OCI-LY3 (cell line): ENCODE measurements around the gene NTNG1.

Source experiments
- H2AFZ ChIP-seq: fragments of 200-600, 300-600 bp; shearing (Covaris generic); 2 replicates; pipeline ENCODE4 v1.6.0; 2014; ENCODE audit warnings: antibody characterized with exemption, low read depth, low read length
- H3K27ac ChIP-seq: fragments of 200-600, 300-600 bp; sonication (generic); 2 replicates; pipeline ENCODE4 v1.5.1; 2014; ENCODE audit warnings: mild to moderate bottlenecking, low read length, moderate library complexity, mixed read lengths
- H3K27me3 ChIP-seq: fragments of 200-600, 300-600 bp; sonication (generic); 2 replicates; pipeline ENCODE4 v1.6.1; 2014; ENCODE audit warnings: low read depth, low read length, mixed read lengths
- H3K36me3 ChIP-seq: fragments of 200-600, 300-600 bp; sonication (generic); replicated peaks from 2 replicates; pipeline ENCODE3; 2014; ENCODE audit warnings: low read depth, low read length, mixed read lengths
- H3K4me1 ChIP-seq: fragments of 300-600, 200-600 bp; sonication (generic); 2 replicates; pipeline ENCODE4 v1.6.1; 2014; ENCODE audit warnings: low read length, mixed read lengths
- H3K4me2 ChIP-seq: fragments of 200-600, 300-600 bp; sonication (generic); 2 replicates; pipeline ENCODE4 v1.6.1; 2014; ENCODE audit warnings: low read length, mixed read lengths
- H3K4me3 ChIP-seq: fragments of 300-600, 200-600 bp; sonication (generic); 2 replicates; pipeline ENCODE4 v1.5.1; 2014; ENCODE audit warnings: antibody characterized with exemption, mild to moderate bottlenecking, low read length, moderate library complexity
- H3K79me2 ChIP-seq: fragments of 300-600, 200-600 bp; shearing (Covaris generic); 2 replicates; pipeline ENCODE4 v1.6.1; 2014; ENCODE audit warnings: mild to moderate bottlenecking, low read length, mixed read lengths
- H3K9ac ChIP-seq: fragments of 300-600, 200-600 bp; shearing (Covaris generic); 2 replicates; pipeline ENCODE4 v1.6.0; 2014; ENCODE audit warnings: mild to moderate bottlenecking, low read length, moderate library complexity
- H3K9me3 ChIP-seq: fragments of 200-600, 300-600 bp; shearing (Covaris generic); 2 replicates; pipeline ENCODE4 v1.6.1; 2014; ENCODE audit warnings: low read length, mixed read lengths; ENCODE audit not compliant: insufficient read depth
- H4K20me1 ChIP-seq: fragments of 200-600, 300-600 bp; sonication (generic); 2 replicates; pipeline ENCODE4 v1.6.1; 2016; ENCODE audit warnings: low read length, mixed read lengths; ENCODE audit not compliant: insufficient read depth
- EZH2phosphoT487 ChIP-seq: fragments of 200-600 bp; shearing (Covaris generic); IDR thresholded peaks from 2 replicates; pipeline ENCODE4 v1.6.1; 2018; ENCODE audit warnings: antibody characterized with exemption, mixed run types, low read depth
- TF ChIP-seq, protein P1 (sequence below): fragments of 200-600, 300-600 bp; sonication (generic); IDR thresholded peaks from 2 replicates; pipeline ENCODE4 v1.5.1; 2014; ENCODE audit warnings: antibody characterized with exemption, low read length, low read depth

The NTNG1 gene

GRCh38 chr1:107142140-107142542 is 1.3 kb downstream of the NTNG1 start:
- Histone ChIP-seq H3K4me2 (peak overlapping the region; percentile 76), H3K9me3 (no peaks in the 10 kb centered on the region), H3K36me3 (no peaks in the 10 kb centered on the region), H3K27ac (peak overlapping the region; percentile 69), H2AFZ (no peak overlapping the region), H3K79me2 (peaks cover 34% of the 10 kb centered on the region), H4K20me1 (peaks cover 13% of the 10 kb centered on the region; the same call in 1 of the 2 replicates), H3K27me3 (no peaks in the 10 kb centered on the region), H3K9ac (peak overlapping the region; percentile 81), H3K4me3 (peak overlapping the region; percentile 92), H3K4me1 (peaks cover 33% of the 10 kb centered on the region)
- TF ChIP-seq, protein P1, sequence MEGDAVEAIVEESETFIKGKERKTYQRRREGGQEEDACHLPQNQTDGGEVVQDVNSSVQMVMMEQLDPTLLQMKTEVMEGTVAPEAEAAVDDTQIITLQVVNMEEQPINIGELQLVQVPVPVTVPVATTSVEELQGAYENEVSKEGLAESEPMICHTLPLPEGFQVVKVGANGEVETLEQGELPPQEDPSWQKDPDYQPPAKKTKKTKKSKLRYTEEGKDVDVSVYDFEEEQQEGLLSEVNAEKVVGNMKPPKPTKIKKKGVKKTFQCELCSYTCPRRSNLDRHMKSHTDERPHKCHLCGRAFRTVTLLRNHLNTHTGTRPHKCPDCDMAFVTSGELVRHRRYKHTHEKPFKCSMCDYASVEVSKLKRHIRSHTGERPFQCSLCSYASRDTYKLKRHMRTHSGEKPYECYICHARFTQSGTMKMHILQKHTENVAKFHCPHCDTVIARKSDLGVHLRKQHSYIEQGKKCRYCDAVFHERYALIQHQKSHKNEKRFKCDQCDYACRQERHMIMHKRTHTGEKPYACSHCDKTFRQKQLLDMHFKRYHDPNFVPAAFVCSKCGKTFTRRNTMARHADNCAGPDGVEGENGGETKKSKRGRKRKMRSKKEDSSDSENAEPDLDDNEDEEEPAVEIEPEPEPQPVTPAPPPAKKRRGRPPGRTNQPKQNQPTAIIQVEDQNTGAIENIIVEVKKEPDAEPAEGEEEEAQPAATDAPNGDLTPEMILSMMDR: peak; percentile 55
- no peak for TF ChIP-seq EZH2phosphoT487

GRCh38 chr1:107142666-107143065 is 1.8 kb downstream of the NTNG1 start:
- Histone ChIP-seq H3K4me1 (peaks cover 33% of the 10 kb centered on the region), H3K4me3 (peak overlapping the region; percentile 92), H3K9ac (peak overlapping the region; percentile 81), H3K36me3 (no peaks in the 10 kb centered on the region), H3K27me3 (no peaks in the 10 kb centered on the region), H3K79me2 (peaks cover 36% of the 10 kb centered on the region), H3K9me3 (no peaks in the 10 kb centered on the region), H2AFZ (no peak overlapping the region), H4K20me1 (peaks cover 13% of the 10 kb centered on the region; the same call in 1 of the 2 replicates), H3K27ac (no peak overlapping the region), H3K4me2 (peak overlapping the region; percentile 76)
- no peak for TF ChIP-seq EZH2phosphoT487
- TF ChIP-seq, protein P1: no peak

DNA sequence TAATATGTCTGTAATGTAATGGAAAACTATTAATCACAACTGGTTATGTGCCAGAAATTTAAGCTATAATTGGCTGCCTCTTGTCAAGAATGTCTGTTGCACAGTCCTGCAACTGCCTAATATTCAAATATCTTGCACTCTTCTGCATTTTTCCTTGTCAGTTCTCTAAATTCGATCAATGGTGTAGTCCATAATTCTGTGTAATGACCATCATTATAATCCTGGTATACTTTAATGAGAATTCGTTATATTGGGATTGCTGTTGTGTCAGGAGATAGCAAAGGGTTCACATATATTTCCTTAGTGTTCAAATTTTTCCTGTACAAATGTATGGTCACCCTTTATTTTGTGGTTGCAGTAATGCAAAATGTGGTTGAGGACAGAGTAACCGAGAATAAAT is 4.8 kb downstream of the NTNG1 start:
- H3K27ac ChIP-seq: no peak overlapping the region
- no peak for TF ChIP-seq EZH2phosphoT487
- TF ChIP-seq, protein P1: no peak

DNA sequence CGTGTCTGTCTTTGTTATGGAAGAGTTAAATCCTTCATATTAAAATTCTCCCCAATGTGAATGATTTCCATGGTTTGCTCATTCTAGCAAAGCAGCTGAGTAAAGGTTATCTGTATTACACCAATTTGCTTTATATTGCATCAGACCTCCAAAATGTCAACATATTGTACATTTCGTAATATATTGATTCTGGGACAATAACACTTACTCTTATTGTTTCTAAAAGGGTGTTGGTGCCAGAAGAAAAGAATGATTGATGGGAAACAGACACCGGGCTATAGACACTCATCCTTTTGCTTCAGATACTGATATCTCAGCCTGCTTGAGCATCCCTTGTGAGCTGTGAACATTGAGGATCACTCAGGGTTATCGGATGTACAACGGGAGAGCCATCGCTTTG is 7.0 kb downstream of the NTNG1 start:
- TF ChIP-seq, protein P1: no peak
- no peak for TF ChIP-seq EZH2phosphoT487
- Histone ChIP-seq H2AFZ (no peak overlapping the region), H3K4me3 (no peak overlapping the region), H3K36me3 (peaks cover 26% of the 10 kb centered on the region), H3K27ac (no peak overlapping the region), H3K9ac (no peak overlapping the region), H3K27me3 (no peaks in the 10 kb centered on the region), H3K79me2 (peaks cover 60% of the 10 kb centered on the region), H4K20me1 (peaks cover 50% of the 10 kb centered on the region), H3K4me1 (peaks cover 25% of the 10 kb centered on the region), H3K4me2 (no peak overlapping the region), H3K9me3 (no peaks in the 10 kb centered on the region)

More for the DNA sequence above, 4.8 kb downstream of the NTNG1 start:
- Histone ChIP-seq H3K36me3 (peaks cover 24% of the 10 kb centered on the region), H3K79me2 (peaks cover 50% of the 10 kb centered on the region), H3K9ac (no peak overlapping the region), H3K4me1 (peaks cover 23% of the 10 kb centered on the region), H2AFZ (no peak overlapping the region), H3K4me2 (peak overlapping the region; percentile 29), H3K27me3 (no peaks in the 10 kb centered on the region), H3K9me3 (no peaks in the 10 kb centered on the region), H4K20me1 (peaks cover 31% of the 10 kb centered on the region), H3K4me3 (no peak overlapping the region)
